GOT3 (cell line): ENCODE data around the gene TNFSF12.

Experiments
- DNase-seq: peaks from one replicate; lab custom pipeline; 2025; ENCODE audit warnings: mixed read lengths; lab: John Stamatoyannopoulos, UW

The TNFSF12 gene

GRCh38 chr17:7544911-7545310, 3.9 kb upstream of the TNFSF12 start:
- DNase-seq, result no peak

- no peak for DNase-seq
Observed at GRCh38 chr17:7549401-7550055, 670 bp downstream of the TNFSF12 start.

GRCh38 chr17:7550344-7550743, 1.5 kb downstream of the TNFSF12 start:
- DNase-seq, result no peak

- DNase-seq, result no peak
Observed at GRCh38 chr17:7551396-7551795, 2.5 kb downstream of the TNFSF12 start.

GRCh38 chr17:7552621-7553051, 3.8 kb downstream of the TNFSF12 start:
- no peak for DNase-seq

GRCh38 chr17:7553356-7553755, 4.5 kb downstream of the TNFSF12 start:
- no peak for DNase-seq

- no peak for DNase-seq
Observed at GRCh38 chr17:7555320-7555948, 6.6 kb downstream of the TNFSF12 start.

- no peak for DNase-seq
Observed at GRCh38 chr17:7556627-7557026, 7.8 kb downstream of the TNFSF12 start.

- DNase-seq, result no peak
Observed at GRCh38 chr17:7557147-7557764, 8.4 kb downstream of the TNFSF12 start.

GRCh38 chr17:7557775-7558543, 9.1 kb downstream of the TNFSF12 start:
- no peak for DNase-seq

GRCh38 chr17:7558544-7559319, 9.9 kb downstream of the TNFSF12 start, which contains the start of gene TNFSF13:
TNFSF13 (plus strand) TSS chr17:7558750; CDS start chr17:7559040, 290 bp downstream.
- DNase-seq, result no peak

GRCh38 chr17:7559320-7560171, 10.7 kb downstream of the TNFSF12 start:
- no peak for DNase-seq

GRCh38 chr17:7560172-7561027, 11.5 kb downstream of the TNFSF12 start:
- no peak for DNase-seq

- peak; percentile 67 for DNase-seq
Observed at GRCh38 chr17:7561028-7561575, 12.2 kb downstream of the TNFSF12 start.

GRCh38 chr17:7561589-7562207, 12.8 kb downstream of the TNFSF12 start, which contains the start of gene SENP3:
SENP3 (plus strand) TSS chr17:7561919; CDS start chr17:7563077, 1,158 bp downstream.
- peak; percentile 60 for DNase-seq

- no peak for DNase-seq
Observed at GRCh38 chr17:7562208-7562605, 13.3 kb downstream of the TNFSF12 start.

- no peak for DNase-seq
Observed at GRCh38 chr17:7563115-7563869, 14.4 kb downstream of the TNFSF12 start.

- DNase-seq, result no peak
Observed at GRCh38 chr17:7569571-7569970, 20.7 kb downstream of the TNFSF12 start.
